Measurements from ENCODE around the gene CDH22.

The CDH22 gene

DNA sequence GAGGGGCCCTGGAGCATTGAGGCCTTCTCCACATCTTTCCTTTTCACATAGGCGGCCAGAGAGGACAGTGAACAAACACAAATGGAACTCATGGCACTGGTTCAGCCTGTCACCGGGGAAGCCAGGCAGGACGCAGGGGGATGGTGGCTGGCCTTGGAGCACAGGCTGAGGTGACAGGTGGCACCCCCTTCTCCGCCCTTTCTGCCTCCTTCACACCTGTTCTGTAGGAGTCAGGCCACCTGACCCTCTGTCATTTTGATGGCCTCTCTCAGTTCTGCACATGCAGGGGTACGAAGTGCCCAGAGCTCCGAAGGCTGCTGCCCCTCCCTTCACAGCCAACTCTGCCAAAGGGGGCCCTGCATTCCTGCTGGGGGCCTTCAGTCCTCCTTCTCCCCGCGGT, 129.4 kb downstream of the CDH22 start:
- TF ChIP-seq CTCF (IDR thresholded peaks at IDR 0.05; ENCODE audit: control insufficient read depth, extremely low read depth, insufficient read depth), result no peak
- DNase-seq (ENCODE audit: low read depth), result no peak
- no peak overlapping the region for H3K4me3 ChIP-seq (ENCODE audit: low read depth, low read length)

GRCh38 chr20:46177768-46178167, 130.5 kb downstream of the CDH22 start:
- no peak for TF ChIP-seq CTCF (IDR thresholded peaks at IDR 0.05; ENCODE audit: control insufficient read depth, extremely low read depth, insufficient read depth)
- no peak overlapping the region for H3K4me3 ChIP-seq (ENCODE audit: low read depth, low read length)
- no peak for DNase-seq (ENCODE audit: low read depth)

DNA sequence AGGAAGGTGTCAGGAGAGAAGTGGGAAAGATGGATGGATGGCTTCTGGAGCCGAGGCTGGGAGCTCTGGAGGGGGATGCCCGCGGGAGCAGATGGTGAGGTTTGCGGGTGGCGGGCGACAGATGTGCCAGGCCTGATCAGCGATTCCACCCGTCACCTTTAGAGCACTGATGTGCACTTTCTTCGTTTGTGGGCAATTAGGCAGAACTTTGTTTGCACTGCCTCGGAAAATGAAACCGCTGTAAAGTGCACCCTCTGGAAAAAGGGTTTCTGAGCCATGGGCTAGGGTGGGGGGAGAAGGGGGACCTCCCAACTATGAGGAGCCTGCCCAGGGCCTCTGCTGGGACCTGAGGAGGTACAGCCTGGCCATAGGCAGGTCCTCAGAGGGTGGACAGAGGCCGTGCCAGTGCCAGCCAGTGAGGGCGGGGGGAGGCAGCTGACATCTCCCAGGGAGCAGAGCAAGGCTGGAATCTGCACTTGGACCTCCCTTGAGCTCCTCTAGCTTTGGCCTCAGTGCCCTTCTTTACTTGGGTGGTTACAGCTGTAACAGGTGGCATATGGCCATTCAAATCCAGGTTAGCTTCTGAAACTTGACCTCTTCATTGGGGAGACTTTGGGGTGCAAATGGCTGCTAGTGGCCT, 131.4 kb downstream of the CDH22 start:
- no peak for TF ChIP-seq CTCF (IDR thresholded peaks at IDR 0.05; ENCODE audit: control insufficient read depth, extremely low read depth, insufficient read depth)
- no peak overlapping the region for H3K4me3 ChIP-seq (ENCODE audit: low read depth, low read length)
- no peak for DNase-seq (ENCODE audit: low read depth)

GRCh38 chr20:46175127-46175494, 133.2 kb downstream of the CDH22 start:
- TF ChIP-seq CTCF (IDR thresholded peaks at IDR 0.05; ENCODE audit: control insufficient read depth, extremely low read depth, insufficient read depth), result no peak
- DNase-seq (ENCODE audit: low read depth), result no peak
- H3K4me3 ChIP-seq (ENCODE audit: low read depth, low read length), result no peak overlapping the region

DNA sequence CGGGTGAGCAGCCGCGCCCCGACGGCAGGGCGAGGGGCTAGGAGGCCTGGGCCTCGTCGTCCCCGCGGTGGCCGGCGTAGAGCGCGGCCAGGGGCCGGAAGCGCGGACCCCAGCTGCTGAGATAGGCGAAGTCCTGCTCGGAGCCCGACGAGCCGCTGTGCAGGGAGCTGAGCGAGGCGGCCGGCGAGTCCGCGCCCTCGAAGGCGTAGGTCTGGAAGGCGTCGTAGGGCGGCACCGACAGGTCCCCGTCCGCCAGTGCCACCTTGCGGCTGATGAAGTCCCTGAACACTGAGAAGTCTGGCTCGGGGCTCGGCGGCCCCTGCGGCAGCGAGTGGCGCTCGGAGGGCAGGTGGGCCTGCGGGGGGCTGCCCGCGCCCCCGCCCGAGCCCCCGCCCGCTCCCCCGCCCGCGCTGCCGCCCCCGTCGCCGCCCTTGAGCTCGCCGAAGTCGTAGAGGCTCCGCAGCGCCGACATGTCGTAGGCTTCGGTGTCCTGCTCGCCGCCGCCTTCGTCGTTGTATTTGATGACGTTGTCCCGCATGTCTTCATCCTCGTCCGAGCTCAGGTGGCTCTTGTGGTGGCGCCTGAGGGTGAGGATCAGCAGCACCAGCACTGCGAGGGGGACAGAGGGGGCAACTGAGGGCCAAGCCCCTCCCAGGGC, 133.7 kb downstream of the CDH22 start:
- DNase-seq (ENCODE audit: low read depth), result no peak
- TF ChIP-seq CTCF (IDR thresholded peaks at IDR 0.05; ENCODE audit: control insufficient read depth, extremely low read depth, insufficient read depth), result 0 out of 2 replicates have a peak, but pooled peaks have one; percentile 24
- H3K4me3 ChIP-seq (ENCODE audit: low read depth, low read length), result no peak overlapping the region

DNA sequence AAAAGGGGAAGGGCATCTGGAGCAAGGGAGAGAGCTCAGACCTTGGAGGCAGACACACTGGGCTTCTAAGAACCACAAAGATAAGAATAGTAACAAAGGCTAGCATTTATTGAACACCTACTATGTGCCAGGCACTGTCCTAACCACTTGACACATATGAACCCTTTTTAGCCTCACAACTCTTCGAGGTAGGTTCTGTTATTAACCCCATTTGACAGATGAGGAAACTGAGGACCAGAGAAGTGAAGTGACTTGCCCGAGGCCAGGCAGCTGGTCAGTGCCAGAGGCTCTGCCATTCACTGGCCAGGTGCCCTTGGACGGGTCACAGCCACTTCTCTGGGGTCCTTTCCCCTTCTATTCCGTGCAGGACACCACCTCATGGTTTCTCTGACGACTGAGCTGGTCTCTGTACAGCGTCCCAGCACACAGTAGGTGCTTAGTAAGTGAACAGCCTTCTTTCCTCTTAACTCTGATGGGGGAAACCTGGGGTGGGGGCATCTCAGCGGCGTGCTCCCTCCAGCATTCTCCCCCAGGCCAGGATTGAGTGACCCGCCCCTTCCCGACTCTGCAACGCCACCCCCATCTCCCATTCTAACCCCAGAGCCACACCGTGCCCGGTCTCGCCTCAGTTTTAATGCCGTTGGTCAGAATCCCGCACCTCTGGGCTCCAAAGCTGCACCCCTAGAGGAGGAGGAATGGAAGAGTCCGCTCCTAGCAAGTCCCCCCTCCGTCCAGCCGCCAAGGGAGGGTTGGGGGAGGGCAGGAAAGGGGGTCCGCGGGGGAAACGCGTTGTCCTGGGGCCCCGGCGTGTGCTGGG, 134.4 kb downstream of the CDH22 start:
- TF ChIP-seq CTCF (IDR thresholded peaks at IDR 0.05; ENCODE audit: control insufficient read depth, extremely low read depth, insufficient read depth), result no peak
- DNase-seq (ENCODE audit: low read depth), result no peak
- H3K4me3 ChIP-seq (ENCODE audit: low read depth, low read length), result no peak overlapping the region

All from LNCaP clone FGC (cell line).